Renal cortex interstitium (tissue), 11 donors: ENCODE data around the gene COQ8A. TPM values are rescaled to one million over a fixed set of nuclear protein-coding genes. Genes with fewer than 3 reads are reported as not detected.
"Not testable (repeated sequence)": the region's sequence is repeated elsewhere in the genome, so short reads cannot be mapped to it uniquely, and the experiment has no call there.

ENCODE experiments used
- DNase-seq, 11 donors: peaks; one replicate each; pipeline ENCODE4 v3.0.0-alpha.2; 2013; ENCODE audit warnings: low read depth in 9 of 11, low spot score in 4 of 11; ENCODE audit errors: extremely low read depth in 1 of 11
- polyA plus RNA-seq, 3 donors: library from polyadenylated mRNA; unstranded; fragments of 120-200 nt; gene quantifications; one replicate each; pipeline ENCODE4 v1.2.1, GENCODE V29; 2013; ENCODE audit not compliant: insufficient read length in 3 of 3

The COQ8A gene
- polyA plus RNA-seq, 3 donors: 30.5 to 33.0 (median 31.2) TPM

DNA sequence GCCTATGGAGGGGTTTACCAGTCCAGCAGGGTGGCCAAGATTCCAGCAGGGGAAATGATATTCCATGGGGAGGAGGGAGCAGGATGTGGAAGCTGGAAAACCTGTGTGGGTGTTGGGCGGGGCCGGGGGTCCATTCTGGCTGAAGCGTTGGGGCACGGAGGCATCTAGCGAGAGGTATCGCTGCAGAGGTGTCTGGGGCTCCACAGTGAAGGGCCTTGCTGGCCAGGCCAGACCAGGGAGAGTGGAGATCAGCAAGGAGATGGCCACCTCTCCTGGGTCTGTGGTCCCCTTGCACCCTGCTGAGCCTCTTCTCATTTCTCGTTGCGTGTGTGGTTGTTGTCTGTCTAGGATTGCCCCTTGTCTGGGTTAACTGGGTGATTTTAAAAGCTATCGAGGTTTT, 6.2 kb downstream of the COQ8A start:
- DNase-seq: no peak

DNA sequence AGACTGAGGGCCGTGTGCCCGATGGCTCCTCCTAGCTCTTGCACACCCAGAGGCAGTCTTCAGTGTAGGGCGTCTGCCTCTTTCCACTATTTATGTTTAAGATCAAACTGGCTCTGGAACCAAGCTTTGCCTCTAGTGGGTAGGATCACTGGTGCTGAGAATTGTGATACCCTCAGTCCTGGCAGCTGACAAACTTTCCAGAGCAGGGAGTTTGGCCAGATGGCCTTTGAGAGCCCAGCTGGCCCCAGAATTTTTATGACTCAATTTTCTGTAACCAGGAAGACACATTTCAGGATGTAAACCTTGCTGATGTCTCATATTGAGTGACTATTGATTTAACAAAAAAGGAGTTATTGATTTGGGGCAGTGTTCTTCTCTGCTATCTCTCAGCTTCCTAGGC, 6.7 kb downstream of the COQ8A start:
- no peak for DNase-seq

DNA sequence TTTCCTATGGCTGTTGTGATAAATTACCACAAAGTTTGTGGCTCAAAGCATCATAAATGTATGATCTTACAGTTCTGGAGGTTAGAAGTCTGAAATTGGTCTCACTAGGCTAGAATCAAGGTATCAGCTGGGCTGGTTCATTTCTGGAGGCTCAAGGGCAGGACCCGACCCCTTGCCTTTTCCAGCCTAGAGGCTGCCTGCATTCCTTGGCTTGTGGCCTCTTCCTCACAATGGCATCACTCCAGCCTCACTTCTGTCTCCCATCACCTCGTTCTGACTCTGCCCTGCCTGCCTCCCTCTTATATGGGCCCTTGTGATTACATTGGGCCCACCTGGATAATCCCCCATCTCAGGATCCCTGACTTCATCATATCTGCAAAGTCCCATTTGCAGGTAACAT, 8.0 kb downstream of the COQ8A start:
- DNase-seq: no peak

DNA sequence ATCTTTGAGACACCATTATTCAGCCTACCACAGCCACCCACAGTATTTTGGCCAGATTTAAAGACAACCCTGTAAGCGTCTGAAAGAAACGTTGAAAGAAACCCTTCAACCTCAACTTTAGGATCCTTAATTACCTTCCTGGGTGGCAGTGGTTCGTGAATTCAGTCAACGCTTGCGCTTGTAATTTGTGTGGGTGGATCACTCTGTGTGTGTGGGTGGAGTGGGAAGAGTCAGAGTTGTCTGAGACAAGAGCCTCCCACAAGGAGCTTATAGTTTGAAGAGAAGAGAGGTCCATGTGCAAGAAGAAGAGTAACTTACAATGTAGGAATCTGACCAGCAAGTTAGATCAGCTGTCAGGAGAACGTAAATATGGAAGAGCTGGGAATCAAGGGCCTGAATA, 8.4 kb downstream of the COQ8A start:
- no peak for DNase-seq

DNA sequence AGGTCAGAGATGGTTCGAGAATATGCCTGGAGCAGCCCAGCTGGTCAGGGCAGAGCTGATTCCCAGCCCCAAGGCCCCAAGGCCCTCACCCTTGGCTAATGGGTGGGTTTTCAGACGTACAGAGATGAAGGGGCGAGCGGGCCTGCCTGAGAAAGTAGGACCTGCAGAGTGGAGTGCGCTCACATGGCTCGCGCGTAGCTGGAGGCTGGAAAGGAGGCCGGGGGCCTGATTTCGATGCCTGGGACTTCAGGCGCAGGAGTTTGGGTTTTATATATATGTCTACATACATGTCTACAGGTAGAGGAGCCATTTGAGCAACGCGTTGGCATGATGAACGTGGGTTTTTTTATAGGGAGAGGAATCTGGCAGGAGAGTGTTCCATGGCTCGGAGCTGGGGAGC, 8.9 kb downstream of the COQ8A start:
- DNase-seq: no peak

DNA sequence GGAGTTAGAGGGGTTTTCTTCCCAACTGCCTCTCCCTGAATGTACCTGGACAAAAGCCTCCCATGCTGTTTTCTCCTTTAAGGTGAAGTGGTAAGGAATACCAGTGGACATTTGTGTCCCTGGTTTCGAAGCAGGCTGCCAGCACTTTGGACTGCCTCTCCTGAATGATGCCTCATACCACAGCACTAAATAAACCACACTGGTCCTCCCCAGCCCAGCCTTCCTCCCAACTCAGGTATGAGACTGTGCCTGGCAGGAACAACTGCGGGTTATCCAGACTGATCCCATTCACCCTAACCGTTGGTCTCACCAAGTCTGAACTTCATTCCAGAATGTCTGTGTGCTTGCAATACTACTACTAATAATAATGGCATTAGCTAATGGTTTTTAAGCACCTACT, 9.3 kb downstream of the COQ8A start:
- no peak for DNase-seq

DNA sequence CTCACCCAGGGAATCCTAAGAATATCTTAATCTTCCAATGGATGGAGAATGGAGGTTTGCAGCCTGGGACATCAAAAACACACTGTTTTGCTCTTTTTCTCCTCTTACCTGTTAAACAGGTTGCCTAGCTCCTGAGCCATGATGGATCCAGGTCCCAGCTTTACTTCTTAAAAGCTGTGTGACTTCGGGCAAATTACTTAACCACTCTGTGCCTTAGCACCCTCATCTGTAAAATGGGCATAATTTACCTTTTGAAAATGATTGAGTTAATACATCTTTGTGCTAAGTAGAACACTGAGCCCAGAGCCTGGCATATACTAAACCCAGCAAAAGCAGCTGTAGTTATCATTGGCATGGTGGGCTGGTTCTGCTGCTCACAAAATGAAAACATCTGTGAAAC, 10.2 kb downstream of the COQ8A start:
- DNase-seq: no peak

DNA sequence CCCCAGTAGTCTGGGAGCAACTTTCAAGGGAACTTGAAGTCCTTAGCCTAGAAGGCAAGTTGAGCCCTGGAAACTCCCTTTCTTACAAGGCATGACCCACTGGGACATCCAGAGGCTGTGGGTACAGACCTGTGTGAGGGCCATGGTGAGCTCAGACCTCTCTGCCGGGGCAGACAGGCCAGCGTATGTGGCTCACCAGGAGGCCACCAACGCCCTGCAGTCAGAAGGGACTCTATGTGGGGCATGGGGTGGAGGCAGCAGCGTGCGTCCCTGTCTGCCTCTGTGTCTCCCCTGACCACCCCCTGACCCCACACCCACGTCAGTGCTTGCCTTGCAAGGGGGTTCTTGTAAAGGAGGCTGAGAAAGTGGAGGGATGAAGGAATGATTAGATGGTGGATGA, 10.8 kb downstream of the COQ8A start:
- no peak for DNase-seq

DNA sequence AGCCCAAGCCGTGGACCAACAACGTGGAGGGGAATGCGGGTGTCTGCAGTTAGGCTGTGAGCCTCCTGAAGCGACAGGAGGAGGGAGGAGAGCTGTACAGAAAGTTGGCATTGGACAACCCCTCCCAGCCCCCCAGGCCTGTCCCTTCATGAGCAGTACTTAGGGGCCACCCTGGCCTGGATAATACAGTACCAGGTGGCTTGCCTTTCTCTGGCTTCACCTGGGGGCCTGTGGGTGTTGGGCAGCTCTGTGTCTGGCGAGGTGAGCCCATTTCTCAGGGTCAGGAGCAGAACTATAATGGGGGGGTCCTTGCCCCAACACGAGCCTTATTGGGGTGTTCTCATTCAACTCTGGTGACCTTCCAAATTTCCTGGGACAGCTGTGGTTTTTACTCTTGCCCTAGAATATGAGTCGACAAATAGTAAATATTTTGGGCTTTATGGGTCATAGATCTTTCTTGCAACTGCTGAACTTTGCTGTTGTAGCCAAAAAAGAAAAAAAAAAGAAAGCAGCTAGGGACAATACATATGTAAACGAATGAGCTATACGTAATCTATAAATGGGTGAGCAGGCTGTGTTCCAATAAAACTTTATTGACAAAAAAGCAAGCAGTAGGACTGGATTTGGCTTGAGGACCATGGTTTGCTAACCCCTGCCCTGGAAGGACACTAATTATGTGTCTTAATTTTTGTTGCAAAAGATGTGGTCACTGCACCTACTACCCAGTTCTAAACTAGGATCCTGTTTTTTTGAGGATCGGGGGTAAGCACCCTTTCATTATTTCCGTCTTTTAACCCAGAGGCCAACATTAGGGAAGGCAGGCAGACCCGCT, 11.4 kb downstream of the COQ8A start:
- no peak for DNase-seq

DNA sequence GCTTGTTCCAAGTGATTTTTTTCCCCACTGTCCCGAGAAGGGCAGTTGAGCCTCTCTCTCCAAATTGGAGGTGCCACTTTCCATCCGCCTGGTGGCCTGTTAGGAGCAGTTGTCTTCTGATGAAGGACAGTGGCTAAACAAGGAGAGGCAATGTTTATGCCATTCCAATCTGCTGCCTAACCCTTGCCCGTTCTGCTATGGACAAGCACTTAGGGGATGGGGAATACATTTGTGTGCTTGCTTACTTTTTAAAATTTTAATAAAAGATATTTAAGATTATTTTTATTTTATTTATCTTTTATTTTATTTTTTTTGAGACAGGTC, 12.0 kb downstream of the COQ8A start:
- DNase-seq: no peak

DNA sequence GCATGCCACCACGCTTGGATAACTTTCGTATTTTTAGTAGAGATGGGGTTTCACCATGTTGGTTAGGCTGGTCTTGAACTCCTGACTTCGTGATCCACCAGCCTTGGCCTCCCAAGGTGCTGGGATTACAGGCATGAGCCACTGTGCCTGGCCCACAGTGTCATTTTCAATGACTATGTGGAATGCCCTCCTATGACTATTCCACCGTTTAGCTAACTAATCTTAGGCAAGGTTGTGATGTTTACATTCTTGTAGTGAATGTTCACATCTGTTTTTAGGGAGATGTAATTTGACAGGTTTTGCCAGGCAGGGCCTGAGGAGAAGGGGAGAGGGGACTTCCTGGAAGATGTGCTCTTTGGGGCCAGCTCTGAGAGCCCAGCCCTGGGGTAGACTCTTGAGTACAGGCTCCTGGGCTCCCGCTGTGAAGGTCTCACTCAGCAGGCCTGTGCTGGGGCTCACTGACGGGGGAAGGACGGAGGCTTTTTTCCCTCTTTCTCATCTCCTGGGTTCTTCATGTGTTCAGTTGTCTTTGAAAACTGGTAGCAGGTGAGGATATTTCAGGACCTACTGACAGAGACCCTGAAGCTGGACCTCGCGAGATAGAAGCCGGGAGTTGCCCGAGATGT, 13.2 kb downstream of the COQ8A start:
- DNase-seq: no peak

DNA sequence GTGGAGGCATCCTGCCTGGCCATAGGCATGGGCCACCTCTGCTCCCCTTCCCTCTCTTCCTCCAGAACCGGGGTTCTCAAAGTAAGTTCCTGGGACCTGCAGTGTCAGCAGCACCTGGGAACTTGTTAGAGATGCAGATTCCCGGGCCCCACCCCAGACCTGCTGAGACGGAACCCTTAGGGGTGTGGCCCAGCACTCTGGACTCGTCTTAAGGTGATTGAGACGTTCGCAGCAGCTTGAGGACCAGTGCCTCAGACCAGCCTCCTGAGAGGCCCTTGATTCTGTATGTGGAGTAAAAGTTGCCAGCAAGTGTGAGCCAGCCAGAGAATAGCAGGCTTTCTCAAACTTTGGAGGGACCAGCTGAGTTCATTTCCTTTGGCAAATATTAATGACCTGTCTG, 14.2 kb downstream of the COQ8A start:
- DNase-seq: no peak

DNA sequence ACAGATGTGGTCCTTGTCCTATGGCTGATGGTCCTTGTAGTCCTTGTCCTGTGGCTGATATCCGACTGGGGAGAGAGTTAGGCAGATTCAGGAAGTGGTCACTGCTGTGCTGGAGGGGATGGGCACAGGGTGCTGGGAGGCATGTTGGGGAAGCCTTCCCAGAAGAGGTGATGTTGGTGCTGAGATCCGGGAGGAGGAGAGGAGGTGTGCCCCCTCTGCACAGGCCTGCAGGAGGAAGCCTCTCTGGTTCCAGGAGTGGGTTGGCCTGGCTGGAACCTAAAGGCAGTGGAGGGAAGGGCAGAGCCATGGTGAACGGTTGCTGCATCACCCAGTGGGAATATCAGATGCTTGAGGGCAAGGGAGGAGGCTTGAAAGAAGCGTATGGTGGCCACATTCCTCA, 14.7 kb downstream of the COQ8A start:
- DNase-seq: no peak

DNA sequence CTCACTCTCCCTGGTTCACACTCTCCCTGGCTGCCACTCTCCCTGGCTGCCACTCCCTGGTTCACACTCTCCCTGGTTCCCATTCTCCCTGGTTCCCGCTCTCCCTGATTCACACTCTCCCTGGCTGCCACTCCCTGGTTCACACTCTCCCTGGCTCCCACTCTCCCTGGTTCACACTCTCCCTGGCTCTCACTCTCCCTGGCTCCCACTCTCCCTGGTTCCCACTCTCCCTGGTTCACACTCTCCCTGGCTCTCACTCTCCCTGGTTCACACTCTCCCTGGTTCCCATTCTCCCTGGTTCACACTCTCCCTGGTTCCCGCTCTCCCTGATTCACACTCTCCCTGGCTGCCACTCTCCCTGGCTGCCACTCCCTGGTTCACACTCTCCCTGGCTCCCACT, 15.8 kb downstream of the COQ8A start:
- DNase-seq: not testable (repeated sequence)

DNA sequence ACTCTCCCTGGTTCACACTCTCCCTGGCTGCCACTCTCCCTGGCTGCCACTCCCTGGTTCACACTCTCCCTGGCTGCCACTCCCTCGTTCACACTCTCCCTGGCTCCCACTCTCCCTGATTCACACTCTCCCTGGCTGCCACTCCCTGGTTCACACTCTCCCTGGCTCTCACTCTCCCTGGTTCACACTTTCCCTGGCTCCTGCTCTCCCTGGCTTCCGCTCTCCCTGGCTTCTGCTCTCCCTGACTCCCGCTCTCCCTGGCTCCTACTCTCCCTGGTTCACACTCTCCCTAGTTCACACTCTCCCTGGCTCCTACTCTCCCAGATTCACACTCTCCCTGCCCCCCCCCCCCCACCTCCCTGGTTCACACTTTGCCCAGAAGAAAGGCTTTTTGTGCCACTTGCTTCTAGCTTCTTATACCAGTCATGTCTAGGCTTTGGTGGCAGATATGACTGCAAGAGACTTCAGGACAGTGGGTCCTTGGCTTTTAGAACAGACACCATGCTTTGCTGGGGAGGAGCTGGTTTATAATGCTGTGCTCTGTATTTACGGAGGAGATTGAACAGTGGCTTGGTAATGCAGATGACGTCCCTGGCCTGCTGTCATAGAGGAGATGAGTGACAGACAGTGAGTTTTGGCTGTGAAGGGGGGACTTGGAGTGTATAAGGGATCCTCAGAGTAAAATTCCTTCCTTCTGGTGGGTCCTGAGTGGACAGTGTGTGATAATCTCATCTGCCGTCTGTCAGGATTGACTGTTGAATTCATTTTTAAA, 17.0 kb downstream of the COQ8A start:
- DNase-seq: no peak

DNA sequence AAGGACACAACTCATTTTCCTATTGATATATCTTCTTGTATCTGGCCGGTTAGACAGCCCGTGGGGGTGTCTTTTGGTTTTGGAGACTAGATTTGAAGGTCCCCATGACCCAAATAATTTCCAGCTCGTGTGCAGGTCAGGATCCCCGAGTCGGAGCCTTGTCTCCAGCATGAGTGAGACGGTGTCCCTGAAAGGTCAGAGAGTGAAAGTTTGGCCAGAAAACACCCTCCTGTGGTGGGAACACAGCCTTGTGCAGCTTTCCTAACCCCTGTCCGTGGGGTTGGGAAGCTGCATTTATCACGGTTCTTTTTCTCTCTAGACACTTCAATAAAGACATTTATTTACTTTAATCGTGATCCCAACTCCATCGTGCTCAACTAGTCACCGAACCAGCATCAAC, 17.6 kb downstream of the COQ8A start:
- DNase-seq: no peak

DNA sequence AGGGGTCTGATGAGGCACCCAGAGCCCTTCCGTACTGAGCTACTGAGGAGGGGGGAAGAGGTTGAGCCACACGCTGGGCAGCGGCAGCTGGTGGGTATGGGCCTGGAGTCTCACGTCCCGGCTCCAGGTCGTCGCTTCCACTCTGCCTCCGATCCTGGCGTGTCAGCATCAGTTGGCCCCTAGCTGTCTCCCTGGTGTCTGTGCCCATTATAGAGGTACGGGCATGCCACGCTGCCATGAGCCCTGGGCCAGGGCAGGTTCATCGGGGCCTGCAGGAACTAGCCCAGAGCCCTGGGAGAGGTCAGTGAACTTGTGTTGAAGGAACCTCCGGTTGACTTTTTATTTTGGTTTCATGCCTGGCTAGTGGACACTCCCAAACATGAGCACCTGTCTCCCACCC, 18.2 kb downstream of the COQ8A start:
- no peak for DNase-seq

DNA sequence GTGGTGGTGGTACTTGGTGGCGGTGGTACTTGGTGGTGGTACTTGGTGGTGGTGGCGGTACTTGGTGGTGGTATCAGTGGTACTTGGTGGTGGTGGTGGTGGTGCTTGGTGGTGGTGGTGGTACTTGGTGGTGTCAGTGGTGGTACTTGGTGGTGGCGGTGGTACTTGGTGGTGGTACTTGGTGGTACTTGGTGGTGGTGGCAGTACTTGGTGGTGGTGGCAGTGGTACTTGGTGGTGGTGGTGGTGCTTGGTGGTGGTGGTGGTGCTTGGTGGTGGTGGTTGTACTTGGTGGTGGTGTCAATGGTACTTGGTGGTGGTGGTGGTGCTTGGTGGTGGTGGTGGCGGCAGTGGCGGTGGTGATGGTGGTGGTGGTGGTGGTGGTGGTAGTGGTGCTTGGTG, 20.2 kb downstream of the COQ8A start:
- DNase-seq: no peak

DNA sequence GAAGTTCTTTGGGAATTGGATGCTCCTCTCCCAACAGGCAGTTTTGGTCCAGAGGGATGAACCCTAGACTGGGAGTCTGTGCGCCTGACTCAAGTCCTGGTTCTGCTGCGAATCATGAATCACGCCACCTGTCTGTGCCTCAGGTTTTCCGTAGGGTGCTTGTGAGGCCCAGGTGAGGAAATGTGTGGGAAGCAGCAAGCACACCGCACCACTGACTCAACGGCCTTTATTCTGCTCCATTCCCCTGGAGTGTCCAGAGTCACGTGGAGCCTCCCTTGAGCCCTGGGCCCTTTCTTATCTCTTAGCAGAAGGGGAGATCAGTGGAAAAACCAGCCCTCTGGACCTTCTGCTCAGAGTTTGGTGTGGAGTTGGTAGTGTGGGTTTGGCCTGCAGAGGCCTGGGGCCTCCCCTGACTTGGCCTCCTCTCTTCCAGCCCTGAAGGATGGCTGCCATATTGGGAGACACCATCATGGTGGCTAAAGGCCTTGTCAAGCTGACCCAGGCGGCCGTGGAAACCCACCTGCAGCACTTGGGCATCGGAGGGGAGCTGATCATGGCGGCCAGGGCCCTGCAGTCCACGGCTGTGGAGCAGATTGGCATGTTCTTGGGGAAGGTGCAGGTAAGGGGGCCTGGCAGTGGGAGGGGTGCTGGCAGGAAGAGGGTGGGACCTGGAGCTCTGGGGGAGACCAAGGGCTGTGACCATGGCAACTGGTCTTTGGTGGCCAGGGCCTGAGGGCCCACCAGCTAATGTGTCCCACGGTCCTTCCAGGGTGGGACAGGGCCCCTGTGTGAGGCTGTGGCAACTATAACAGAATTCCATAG, 21.1 kb downstream of the COQ8A start:
- no peak for DNase-seq
